ENCODE data around the gene FUOM. TPM values are rescaled to one million over a fixed set of nuclear protein-coding genes. Genes with fewer than 3 reads are reported as not detected.

Gene FUOM
- polyA plus RNA-seq, 1 of the 3 experiments (the other 2 are of a cell fraction) = 32.5 TPM

DNA sequence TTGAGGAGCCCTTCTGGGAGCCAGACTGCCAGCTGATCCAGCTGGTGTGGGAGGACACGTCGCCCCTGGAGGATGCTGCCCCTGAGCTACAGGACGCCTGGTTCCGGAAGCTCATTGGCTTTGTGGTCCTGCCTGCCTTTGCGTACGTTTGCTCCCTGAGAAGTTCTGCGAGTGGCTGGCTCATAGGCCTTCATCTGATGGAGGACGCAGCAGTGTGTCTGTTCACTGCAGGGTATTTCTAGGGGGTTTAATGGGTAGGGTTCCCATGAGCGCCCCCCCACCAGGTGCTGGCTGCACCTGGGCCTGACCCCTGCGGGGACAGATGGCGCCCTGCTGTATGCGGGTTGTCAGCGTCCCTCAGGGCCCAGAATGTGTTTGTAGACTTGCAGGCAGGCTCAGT lies 26.3 kb upstream of the FUOM start (continued):
- TF ChIP-seq RXRA (IDR thresholded peaks at IDR 0.05; ENCODE audit: borderline replicate concordance, low read depth) (no peak), CHD2 (IDR thresholded peaks at IDR 0.05; ENCODE audit: low read length, partially characterized antibody) (no peak), FOSL2 (IDR thresholded peaks at IDR 0.05; ENCODE audit: borderline replicate concordance, low read depth) (no peak), POLR2AphosphoS5 (IDR thresholded peaks at IDR 0.05; ENCODE audit: low read depth, low read length) (no peak), JUND (IDR thresholded peaks at IDR 0.05) (no peak), FOXJ3 (CRISPR knock-in tag; IDR thresholded peaks at IDR 0.05) (no peak), MXI1 (IDR thresholded peaks at IDR 0.05; ENCODE audit: low read depth, low read length) (no peak), GATA2 (CRISPR knock-in tag; IDR thresholded peaks at IDR 0.05) (no peak)
- TF ChIP-seq, protein P1, sequence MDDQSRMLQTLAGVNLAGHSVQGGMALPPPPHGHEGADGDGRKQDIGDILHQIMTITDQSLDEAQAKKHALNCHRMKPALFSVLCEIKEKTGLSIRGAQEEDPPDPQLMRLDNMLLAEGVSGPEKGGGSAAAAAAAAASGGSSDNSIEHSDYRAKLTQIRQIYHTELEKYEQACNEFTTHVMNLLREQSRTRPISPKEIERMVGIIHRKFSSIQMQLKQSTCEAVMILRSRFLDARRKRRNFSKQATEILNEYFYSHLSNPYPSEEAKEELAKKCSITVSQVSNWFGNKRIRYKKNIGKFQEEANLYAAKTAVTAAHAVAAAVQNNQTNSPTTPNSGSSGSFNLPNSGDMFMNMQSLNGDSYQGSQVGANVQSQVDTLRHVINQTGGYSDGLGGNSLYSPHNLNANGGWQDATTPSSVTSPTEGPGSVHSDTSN (IDR thresholded peaks at IDR 0.05) = no peak
- TF ChIP-seq, protein P2, sequence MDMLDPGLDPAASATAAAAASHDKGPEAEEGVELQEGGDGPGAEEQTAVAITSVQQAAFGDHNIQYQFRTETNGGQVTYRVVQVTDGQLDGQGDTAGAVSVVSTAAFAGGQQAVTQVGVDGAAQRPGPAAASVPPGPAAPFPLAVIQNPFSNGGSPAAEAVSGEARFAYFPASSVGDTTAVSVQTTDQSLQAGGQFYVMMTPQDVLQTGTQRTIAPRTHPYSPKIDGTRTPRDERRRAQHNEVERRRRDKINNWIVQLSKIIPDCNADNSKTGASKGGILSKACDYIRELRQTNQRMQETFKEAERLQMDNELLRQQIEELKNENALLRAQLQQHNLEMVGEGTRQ (IDR thresholded peaks at IDR 0.05; ENCODE audit: borderline replicate concordance, low read depth, low read length) = no peak
- TF ChIP-seq, protein P3, sequence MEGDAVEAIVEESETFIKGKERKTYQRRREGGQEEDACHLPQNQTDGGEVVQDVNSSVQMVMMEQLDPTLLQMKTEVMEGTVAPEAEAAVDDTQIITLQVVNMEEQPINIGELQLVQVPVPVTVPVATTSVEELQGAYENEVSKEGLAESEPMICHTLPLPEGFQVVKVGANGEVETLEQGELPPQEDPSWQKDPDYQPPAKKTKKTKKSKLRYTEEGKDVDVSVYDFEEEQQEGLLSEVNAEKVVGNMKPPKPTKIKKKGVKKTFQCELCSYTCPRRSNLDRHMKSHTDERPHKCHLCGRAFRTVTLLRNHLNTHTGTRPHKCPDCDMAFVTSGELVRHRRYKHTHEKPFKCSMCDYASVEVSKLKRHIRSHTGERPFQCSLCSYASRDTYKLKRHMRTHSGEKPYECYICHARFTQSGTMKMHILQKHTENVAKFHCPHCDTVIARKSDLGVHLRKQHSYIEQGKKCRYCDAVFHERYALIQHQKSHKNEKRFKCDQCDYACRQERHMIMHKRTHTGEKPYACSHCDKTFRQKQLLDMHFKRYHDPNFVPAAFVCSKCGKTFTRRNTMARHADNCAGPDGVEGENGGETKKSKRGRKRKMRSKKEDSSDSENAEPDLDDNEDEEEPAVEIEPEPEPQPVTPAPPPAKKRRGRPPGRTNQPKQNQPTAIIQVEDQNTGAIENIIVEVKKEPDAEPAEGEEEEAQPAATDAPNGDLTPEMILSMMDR (IDR thresholded peaks at IDR 0.05) = no peak

DNA sequence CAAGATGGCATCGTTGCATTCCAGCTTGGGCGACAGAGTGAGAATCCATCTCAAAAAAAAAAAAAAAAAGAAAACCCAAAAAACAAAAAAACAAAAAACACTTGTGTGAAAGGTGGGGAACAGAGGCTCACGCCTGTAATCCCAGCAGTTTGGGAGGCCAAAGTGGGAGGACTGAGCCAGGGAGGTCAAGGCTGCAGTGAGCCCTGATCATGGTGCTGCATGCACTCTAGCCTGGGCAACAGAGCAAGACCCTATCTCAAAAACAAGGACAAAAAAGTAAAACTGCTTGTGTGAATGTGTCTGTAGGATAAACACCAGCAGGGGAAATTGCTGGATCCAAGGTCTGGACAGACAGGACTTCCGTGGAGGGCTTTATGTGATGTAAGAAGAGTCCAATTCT lies 25.7 kb upstream of the FUOM start:
- DNase-seq = no peak
- H3K4me2 ChIP-seq = no peak overlapping the region
- H3F3A ChIP-seq (replicated peaks; ENCODE audit: insufficient read depth) = no peaks in the 10 kb centered on the region
- H3K79me2 ChIP-seq (ENCODE audit: insufficient read depth) = no peaks in the 10 kb centered on the region
- no peak overlapping the region for H3K9ac ChIP-seq
- no peak overlapping the region for H3K4me3 ChIP-seq (ENCODE audit: low read depth in 2 of 2, low read length in 1 of 2)
- H3K9me2 ChIP-seq = no peaks in the 10 kb centered on the region
- H3K27ac ChIP-seq (ENCODE audit: low read depth in 2 of 2, low read length in 1 of 2) = no peak overlapping the region
- no peaks in the 10 kb centered on the region for H4K20me1 ChIP-seq (ENCODE audit: insufficient read depth)
- POLR2A ChIA-PET = no interaction called here
- no peaks in the 10 kb centered on the region for H3K27me3 ChIP-seq (ENCODE audit: insufficient read depth)
- H3K9me3 ChIP-seq = no peaks in the 10 kb centered on the region
- 90% methylated on average over 4 of the region's 4 CpGs for WGBS (ENCODE audit: low lambda C conversion rate)
- H3K36me3 ChIP-seq (replicated peaks in 1 of 2; ENCODE audit: control insufficient read depth in 1 of 2, insufficient read depth in 2 of 2, low read length in 1 of 2) = peaks cover 0 to 3% of the 10 kb centered on the region in 2 experiments
- CTCF ChIA-PET = interaction anchor here (1.3 kb wide), 1 partner anchor 54 kb away, joined by 4 read pairs; no protein-coding TSS in a partner anchor
- no peak overlapping the region for H2AFZ ChIP-seq (ENCODE audit: low read depth)
- H3K4me1 ChIP-seq (ENCODE audit: control insufficient read depth in 1 of 2, insufficient read depth in 2 of 2, low read depth in 1 of 2, low read length in 1 of 2) = peaks cover 0 to 9% of the 10 kb centered on the region in 2 experiments; a peak in 1 of 4 replicates
- TF ChIP-seq, protein P4, sequence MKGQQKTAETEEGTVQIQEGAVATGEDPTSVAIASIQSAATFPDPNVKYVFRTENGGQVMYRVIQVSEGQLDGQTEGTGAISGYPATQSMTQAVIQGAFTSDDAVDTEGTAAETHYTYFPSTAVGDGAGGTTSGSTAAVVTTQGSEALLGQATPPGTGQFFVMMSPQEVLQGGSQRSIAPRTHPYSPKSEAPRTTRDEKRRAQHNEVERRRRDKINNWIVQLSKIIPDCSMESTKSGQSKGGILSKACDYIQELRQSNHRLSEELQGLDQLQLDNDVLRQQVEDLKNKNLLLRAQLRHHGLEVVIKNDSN (IDR thresholded peaks at IDR 0.05; ENCODE audit: borderline replicate concordance, low read depth) = no peak
- TF ChIP-seq POLR2AphosphoS5 (IDR thresholded peaks at IDR 0.05; ENCODE audit: low read depth, low read length) (no peak), MEF2A (IDR thresholded peaks at IDR 0.05; ENCODE audit: borderline replicate concordance, low read depth) (no peak), EP300 (IDR thresholded peaks at IDR 0.05; ENCODE audit: borderline replicate concordance in 1 of 2, low read depth in 1 of 2, low read length in 1 of 2) (no peak), GABPA (IDR thresholded peaks at IDR 0.05; ENCODE audit: low read depth) (no peak), RXRA (IDR thresholded peaks at IDR 0.05; ENCODE audit: borderline replicate concordance, low read depth) (no peak), TEAD4 (IDR thresholded peaks at IDR 0.05; ENCODE audit: borderline replicate concordance, insufficient read depth) (no peak), FOSL2 (IDR thresholded peaks at IDR 0.05; ENCODE audit: borderline replicate concordance, low read depth) (no peak)
- TF ChIP-seq, protein P3 (IDR thresholded peaks at IDR 0.05) = no peak
- TF ChIP-seq, protein P1 (IDR thresholded peaks at IDR 0.05) = no peak
- TF ChIP-seq, protein P5, sequence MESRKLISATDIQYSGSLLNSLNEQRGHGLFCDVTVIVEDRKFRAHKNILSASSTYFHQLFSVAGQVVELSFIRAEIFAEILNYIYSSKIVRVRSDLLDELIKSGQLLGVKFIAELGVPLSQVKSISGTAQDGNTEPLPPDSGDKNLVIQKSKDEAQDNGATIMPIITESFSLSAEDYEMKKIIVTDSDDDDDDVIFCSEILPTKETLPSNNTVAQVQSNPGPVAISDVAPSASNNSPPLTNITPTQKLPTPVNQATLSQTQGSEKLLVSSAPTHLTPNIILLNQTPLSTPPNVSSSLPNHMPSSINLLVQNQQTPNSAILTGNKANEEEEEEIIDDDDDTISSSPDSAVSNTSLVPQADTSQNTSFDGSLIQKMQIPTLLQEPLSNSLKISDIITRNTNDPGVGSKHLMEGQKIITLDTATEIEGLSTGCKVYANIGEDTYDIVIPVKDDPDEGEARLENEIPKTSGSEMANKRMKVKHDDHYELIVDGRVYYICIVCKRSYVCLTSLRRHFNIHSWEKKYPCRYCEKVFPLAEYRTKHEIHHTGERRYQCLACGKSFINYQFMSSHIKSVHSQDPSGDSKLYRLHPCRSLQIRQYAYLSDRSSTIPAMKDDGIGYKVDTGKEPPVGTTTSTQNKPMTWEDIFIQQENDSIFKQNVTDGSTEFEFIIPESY (IDR thresholded peaks at IDR 0.05; ENCODE audit: borderline replicate concordance, low read depth) = no peak
- TF ChIP-seq, protein P2 (IDR thresholded peaks at IDR 0.05; ENCODE audit: borderline replicate concordance, low read depth, low read length) = no peak
- TF ChIP-seq, protein P6, sequence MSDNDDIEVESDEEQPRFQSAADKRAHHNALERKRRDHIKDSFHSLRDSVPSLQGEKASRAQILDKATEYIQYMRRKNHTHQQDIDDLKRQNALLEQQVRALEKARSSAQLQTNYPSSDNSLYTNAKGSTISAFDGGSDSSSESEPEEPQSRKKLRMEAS (IDR thresholded peaks at IDR 0.05; ENCODE audit: low read depth) = no peak

Measured in SK-N-SH (cell line).